Fibroblast of lung (primary cell): Measurements from ENCODE around the gene NEU2.

Experiments
- EZH2 ChIP-seq: IDR thresholded peaks from 2 replicates; pipeline ENCODE4 v1.5.1; 2012; ENCODE audit warnings: low read length, control low read depth, mild to moderate bottlenecking; ENCODE audit errors: missing control alignments
- TF ChIP-seq, protein P1 (sequence below), 2 donors: IDR thresholded peaks in 1 of 2; conservative IDR thresholded peaks in 1 of 2; 1 replicate in 1 of 2; 2 replicates in 1 of 2; pipeline ENCODE4 v1.5.1; 2011 to 2012; ENCODE audit warnings: low read length in 2 of 2, control low read depth in 1 of 2, inconsistent platforms in 1 of 2, low read depth in 1 of 2, mild to moderate bottlenecking in 1 of 2

DNA sequence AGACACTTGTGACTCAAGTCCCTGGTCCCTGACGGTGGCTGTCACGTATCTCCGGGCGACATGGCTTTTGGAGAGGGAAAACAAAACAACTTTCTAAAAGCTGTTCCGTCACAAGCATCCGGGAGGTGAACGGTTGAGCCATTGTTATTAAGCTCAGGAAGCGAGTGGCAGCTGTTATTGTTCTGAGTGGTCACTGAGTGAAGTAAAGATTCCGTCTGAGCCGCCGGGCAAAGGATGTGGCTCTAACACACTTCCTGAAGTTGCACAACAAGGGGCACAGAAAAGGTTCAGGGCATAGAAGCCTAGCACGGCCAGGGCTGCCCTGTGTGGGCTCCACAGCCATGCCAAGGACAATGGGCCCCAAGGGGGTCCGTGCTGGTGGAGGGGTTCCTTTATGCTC, 52.0 kb downstream of the NEU2 start:
- TF ChIP-seq, protein P1, sequence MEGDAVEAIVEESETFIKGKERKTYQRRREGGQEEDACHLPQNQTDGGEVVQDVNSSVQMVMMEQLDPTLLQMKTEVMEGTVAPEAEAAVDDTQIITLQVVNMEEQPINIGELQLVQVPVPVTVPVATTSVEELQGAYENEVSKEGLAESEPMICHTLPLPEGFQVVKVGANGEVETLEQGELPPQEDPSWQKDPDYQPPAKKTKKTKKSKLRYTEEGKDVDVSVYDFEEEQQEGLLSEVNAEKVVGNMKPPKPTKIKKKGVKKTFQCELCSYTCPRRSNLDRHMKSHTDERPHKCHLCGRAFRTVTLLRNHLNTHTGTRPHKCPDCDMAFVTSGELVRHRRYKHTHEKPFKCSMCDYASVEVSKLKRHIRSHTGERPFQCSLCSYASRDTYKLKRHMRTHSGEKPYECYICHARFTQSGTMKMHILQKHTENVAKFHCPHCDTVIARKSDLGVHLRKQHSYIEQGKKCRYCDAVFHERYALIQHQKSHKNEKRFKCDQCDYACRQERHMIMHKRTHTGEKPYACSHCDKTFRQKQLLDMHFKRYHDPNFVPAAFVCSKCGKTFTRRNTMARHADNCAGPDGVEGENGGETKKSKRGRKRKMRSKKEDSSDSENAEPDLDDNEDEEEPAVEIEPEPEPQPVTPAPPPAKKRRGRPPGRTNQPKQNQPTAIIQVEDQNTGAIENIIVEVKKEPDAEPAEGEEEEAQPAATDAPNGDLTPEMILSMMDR (conservative IDR thresholded peaks at IDR 0.05 in 1 of 2, IDR thresholded peaks at IDR 0.05 in 1 of 2; ENCODE audit: low read depth in 1 of 2, low read length in 2 of 2) = no peak
- no peak for TF ChIP-seq EZH2
